ENCODE results near the gene CHCHD5.

- no peak for TF ChIP-seq CTCF (IDR thresholded peaks at IDR 0.05; ENCODE audit: insufficient read depth, low read length)
- peak; percentile 41; the same call in 1 of the 2 replicates for TF ChIP-seq SPI1 (IDR thresholded peaks at IDR 0.05; ENCODE audit: borderline replicate concordance, low read depth)
- TF ChIP-seq POLR2AphosphoS5 (IDR thresholded peaks at IDR 0.05; ENCODE audit: low read depth): peak; percentile 59; the same call in 1 of the 2 replicates
- TF ChIP-seq REST (IDR thresholded peaks at IDR 0.05; ENCODE audit: insufficient replicate concordance, low read depth): no peak
- peak; percentile 33; the same call in 1 of the 2 replicates for TF ChIP-seq GABPA (IDR thresholded peaks at IDR 0.05; ENCODE audit: low read depth)
Observed at GRCh38 chr2:112541315-112542122, 42.9 kb upstream of the CHCHD5 start.
